Tibial nerve (tissue), 4 donors: ENCODE results near the gene DIP2A. TPM values are rescaled to one million over a fixed set of nuclear protein-coding genes. Genes with fewer than 3 reads are reported as not detected.

Experiments used
- DNase-seq, 2 donors: peaks; one replicate each; pipeline ENCODE4 v3.0.0-alpha.2; 2019; ENCODE audit warnings: low spot score in 2 of 2
- H3K27ac ChIP-seq, 4 donors: fragments of 200-600 bp; sonication (generic) in 3 of 4; one replicate each; pipeline ENCODE4 v1.5.1; 2017 to 2019; ENCODE audit warnings: mild to moderate bottlenecking in 1 of 4
- H3K27me3 ChIP-seq, 2 donors: fragments of 200-600 bp; sonication (generic) in 1 of 2; one replicate each; pipeline versions ENCODE4 v1.5.1 to v1.6.0; 2017 to 2019
- H3K36me3 ChIP-seq, 3 donors: fragments of 200-600 bp; sonication (generic); one replicate each; pipeline ENCODE4 v1.5.1; 2018 to 2019
- H3K4me1 ChIP-seq, 4 donors: fragments of 200-600 bp; sonication (generic) in 3 of 4; one replicate each; pipeline ENCODE4 v1.5.1; 2017 to 2019
- H3K4me3 ChIP-seq, 4 donors: fragments of 200-600 bp; sonication (generic) in 3 of 4; one replicate each; pipeline ENCODE4 v1.5.1; 2017 to 2019; ENCODE audit warnings: mild to moderate bottlenecking in 1 of 4, moderate library complexity in 1 of 4
- H3K9me3 ChIP-seq, 4 donors: fragments of 200-600 bp; sonication (generic) in 3 of 4; one replicate each; pipeline ENCODE4 v1.5.1; 2017 to 2019
- EP300 ChIP-seq, 2 donors: sonication (generic); formaldehyde crosslinking; IDR thresholded peaks; one replicate each; pipeline ENCODE4 v1.6.1; 2017; ENCODE audit warnings: antibody characterized with exemption in 2 of 2, mild to moderate bottlenecking in 1 of 2
- POLR2A ChIP-seq, 2 donors: fragments of 450-650 bp; IDR thresholded peaks; one replicate each; pipeline ENCODE4 v1.6.1; 2017; ENCODE audit warnings: antibody characterized with exemption in 2 of 2, mild to moderate bottlenecking in 2 of 2, moderate library complexity in 2 of 2
- WGBS, 2 donors: methylation state at CpG; one replicate each; pipeline ENCODE4 v1.1.5; 2018; 5-methylcytosine and 5-hydroxymethylcytosine counted together
- total RNA-seq, 4 donors: library from RNA; depleted of rRNA; stranded (reverse); fragments of >200 nt; gene quantifications; one replicate each; pipeline ENCODE4 v1.1.0, GENCODE V29; 2016
- TF ChIP-seq, protein P1 (sequence below), 5 experiments: fragments of 200-600 bp in 3 of 5; fragments of 450-650 bp in 2 of 5; sonication (generic) in 3 of 5; IDR thresholded peaks; one replicate each; pipeline ENCODE4 v1.5.1; 2016 to 2019; ENCODE audit warnings: antibody characterized with exemption in 5 of 5, mild to moderate bottlenecking in 3 of 5, moderate library complexity in 2 of 5

Gene DIP2A
- total RNA-seq, 4 donors from 2014 or later = 55.5 to 67.2 (median 59.8) TPM

DNA sequence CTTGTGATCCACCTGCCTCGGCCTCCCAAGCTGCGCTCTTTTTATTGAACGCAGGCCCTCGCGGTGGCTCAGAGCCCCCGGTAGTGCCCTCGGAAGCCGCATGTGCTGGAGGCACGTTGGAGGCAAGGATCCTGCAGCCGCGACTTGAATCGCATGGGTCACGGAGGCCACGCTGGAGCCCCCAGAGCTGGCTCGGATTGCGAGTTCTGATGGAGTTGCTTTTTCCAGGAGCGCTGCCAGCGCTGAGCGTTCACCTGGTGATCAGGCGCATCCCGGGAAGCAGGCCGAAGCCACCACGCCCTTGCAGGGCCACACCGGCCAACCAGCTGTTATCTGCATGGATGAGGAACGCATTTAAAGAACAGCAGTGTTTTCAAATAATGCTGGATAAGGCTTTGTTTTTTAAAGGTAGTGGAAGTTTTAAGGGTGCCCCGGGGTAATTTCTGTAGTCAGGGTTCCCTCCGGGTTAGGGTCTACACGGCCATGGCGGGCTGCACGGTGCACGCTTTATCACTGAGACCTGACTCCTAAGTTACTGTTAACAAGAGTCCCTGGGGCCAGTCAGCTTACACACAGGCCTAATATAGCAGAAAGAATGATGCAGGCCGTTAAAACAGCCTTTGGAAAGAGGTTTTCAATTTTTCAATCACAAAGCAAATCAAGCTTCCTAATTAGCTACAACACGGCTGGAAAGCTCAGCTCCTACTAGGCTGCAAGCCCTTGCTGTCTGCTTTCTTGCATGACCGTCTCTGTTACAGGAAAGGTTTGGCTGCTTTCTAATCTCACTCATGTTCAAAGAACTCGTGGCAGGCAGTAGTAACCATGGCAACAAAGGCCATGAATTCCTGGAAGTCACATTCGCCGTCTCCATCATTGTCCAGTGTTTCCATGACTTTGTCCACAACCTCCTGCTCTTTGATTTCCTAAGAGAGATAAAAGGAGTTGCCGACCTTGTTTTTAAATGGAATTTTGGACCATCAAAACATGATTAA, 140.2 kb downstream of the DIP2A start:
- WGBS, 2 donors = 59 to 65% methylated on average over 35 to 37 of the region's 38 CpGs
- Histone ChIP-seq H3K27ac (peak overlapping the region in 2 of 4 donors; percentile 82 to 83), H3K27me3 (no peaks in the 10 kb centered on the region), H3K36me3 (peaks cover 0 to 17% (median 0%) of the 10 kb centered on the region in 3 donors), H3K9me3 (peaks cover 0 to 11% (median 0%) of the 10 kb centered on the region in 4 donors), H3K4me3 (no peak overlapping the region), H3K4me1 (peaks cover 0 to 56% (median 4%) of the 10 kb centered on the region in 4 donors)
- TF ChIP-seq EP300 (IDR thresholded peaks at IDR 0.05) = peak in 1 of 2 donors; percentile 64
- TF ChIP-seq, protein P1, sequence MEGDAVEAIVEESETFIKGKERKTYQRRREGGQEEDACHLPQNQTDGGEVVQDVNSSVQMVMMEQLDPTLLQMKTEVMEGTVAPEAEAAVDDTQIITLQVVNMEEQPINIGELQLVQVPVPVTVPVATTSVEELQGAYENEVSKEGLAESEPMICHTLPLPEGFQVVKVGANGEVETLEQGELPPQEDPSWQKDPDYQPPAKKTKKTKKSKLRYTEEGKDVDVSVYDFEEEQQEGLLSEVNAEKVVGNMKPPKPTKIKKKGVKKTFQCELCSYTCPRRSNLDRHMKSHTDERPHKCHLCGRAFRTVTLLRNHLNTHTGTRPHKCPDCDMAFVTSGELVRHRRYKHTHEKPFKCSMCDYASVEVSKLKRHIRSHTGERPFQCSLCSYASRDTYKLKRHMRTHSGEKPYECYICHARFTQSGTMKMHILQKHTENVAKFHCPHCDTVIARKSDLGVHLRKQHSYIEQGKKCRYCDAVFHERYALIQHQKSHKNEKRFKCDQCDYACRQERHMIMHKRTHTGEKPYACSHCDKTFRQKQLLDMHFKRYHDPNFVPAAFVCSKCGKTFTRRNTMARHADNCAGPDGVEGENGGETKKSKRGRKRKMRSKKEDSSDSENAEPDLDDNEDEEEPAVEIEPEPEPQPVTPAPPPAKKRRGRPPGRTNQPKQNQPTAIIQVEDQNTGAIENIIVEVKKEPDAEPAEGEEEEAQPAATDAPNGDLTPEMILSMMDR (IDR thresholded peaks at IDR 0.05) = no peak
- TF ChIP-seq POLR2A (IDR thresholded peaks at IDR 0.05) = no peak
- DNase-seq = peak in 1 of 2 donors; percentile 33

DNA sequence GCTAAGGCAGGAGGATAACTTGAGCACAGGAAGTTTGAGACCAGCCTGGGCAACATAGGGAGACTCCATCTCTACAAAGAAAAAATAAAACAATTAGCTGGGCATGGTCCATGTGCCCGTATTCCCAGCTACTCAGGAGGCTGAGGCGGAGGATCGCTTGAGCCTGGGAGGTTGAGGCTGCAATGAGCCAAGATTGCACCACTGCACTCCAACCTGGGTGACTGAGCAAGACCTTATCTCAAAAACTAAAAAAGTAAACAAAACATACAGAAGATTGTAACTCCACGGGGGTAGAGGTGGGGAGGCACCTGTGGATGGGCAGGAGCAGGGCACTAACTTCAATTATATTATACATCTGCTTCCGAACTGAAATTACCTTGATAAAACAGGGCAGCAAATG, 141.6 kb downstream of the DIP2A start:
- peak overlapping the region in 2 of 4 donors; percentile 82 to 83 for H3K27ac ChIP-seq
- TF ChIP-seq, protein P1 (IDR thresholded peaks at IDR 0.05) = no peak
- no peak for TF ChIP-seq POLR2A (IDR thresholded peaks at IDR 0.05)
- no peak for TF ChIP-seq EP300 (IDR thresholded peaks at IDR 0.05)
- H3K27me3 ChIP-seq = no peaks in the 10 kb centered on the region
- peaks cover 0 to 17% (median 0%) of the 10 kb centered on the region in 3 donors for H3K36me3 ChIP-seq
- H3K9me3 ChIP-seq = no peaks in the 10 kb centered on the region
- peaks cover 0 to 56% (median 5%) of the 10 kb centered on the region in 4 donors for H3K4me1 ChIP-seq
- H3K4me3 ChIP-seq = peak overlapping the region in 1 of 4 donors; percentile 54
- DNase-seq = no peak
- 61 to 71% methylated on average over 5 of the region's 5 CpGs for WGBS, 2 donors

DNA sequence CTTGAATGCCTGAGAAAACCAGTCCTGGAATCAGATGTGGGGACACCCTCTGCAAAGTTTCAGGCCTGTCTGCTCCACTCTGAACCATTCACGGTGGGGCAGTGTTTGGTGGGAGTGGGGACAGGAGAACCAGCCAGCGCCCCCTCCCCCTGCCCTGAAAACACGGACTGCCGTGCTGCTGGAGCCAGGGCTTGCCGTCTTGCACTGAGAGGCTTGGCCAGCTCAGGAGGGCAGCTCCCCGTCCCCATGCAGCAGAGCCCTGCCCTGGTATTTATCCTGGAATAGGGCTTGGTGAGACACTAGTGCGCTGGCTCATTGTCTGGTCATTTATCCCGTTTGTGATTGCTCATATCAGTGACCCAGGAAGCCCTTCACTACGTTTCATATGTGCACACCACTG, 142.3 kb downstream of the DIP2A start:
- DNase-seq = no peak
- peaks cover 0 to 17% (median 0%) of the 10 kb centered on the region in 3 donors for H3K36me3 ChIP-seq
- TF ChIP-seq, protein P1 (IDR thresholded peaks at IDR 0.05) = no peak
- TF ChIP-seq POLR2A (IDR thresholded peaks at IDR 0.05) = no peak
- TF ChIP-seq EP300 (IDR thresholded peaks at IDR 0.05) = no peak
- 36 to 57% methylated on average over 9 of the region's 9 CpGs for WGBS, 2 donors
- H3K4me3 ChIP-seq = peak overlapping the region in 3 of 4 donors; percentile 19 to 54 (median 38)
- peaks cover 0 to 58% (median 12%) of the 10 kb centered on the region in 4 donors for H3K4me1 ChIP-seq
- H3K9me3 ChIP-seq = no peaks in the 10 kb centered on the region
- no peaks in the 10 kb centered on the region for H3K27me3 ChIP-seq
- peak overlapping the region in 3 of 4 donors; percentile 32 to 93 (median 82) for H3K27ac ChIP-seq

DNA sequence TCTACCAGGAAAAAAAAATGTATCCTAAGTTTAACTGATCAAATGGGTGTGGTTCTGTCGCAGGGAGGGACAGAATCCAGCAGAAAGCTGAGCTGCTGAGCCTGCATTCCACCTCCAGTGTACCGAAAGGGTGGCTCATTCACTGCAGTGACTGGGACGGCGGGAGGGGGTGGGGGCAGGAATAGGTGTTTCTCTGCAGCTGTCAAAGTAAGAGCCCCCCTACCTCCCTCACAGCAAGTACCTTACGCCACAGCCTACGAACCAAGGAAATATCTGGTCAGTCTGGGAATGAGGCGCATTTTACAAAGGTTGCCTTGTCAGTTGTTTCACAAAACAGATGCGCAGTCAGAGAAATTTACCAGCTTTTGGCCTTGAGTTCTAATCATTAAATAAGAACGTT, 144.5 kb downstream of the DIP2A start:
- no peaks in the 10 kb centered on the region for H3K27me3 ChIP-seq
- no peak for DNase-seq
- H3K36me3 ChIP-seq = peaks cover 0 to 14% (median 0%) of the 10 kb centered on the region in 3 donors
- H3K9me3 ChIP-seq = no peaks in the 10 kb centered on the region
- peaks cover 0 to 58% (median 25%) of the 10 kb centered on the region in 4 donors for H3K4me1 ChIP-seq
- WGBS, 2 donors = 27 to 33% methylated on average over 9 of the region's 9 CpGs
- H3K4me3 ChIP-seq = peak overlapping the region; percentile 38 to 54 (median 44)
- TF ChIP-seq POLR2A (IDR thresholded peaks at IDR 0.05) (no peak), EP300 (IDR thresholded peaks at IDR 0.05) (no peak)
- TF ChIP-seq, protein P1 (IDR thresholded peaks at IDR 0.05) = no peak
- H3K27ac ChIP-seq = peak overlapping the region in 3 of 4 donors; percentile 68 to 93 (median 82)
